A549 (cell line): ENCODE data around the gene ETS2. TPM values are rescaled to one million over a fixed set of nuclear protein-coding genes. Genes with fewer than 3 reads are reported as not detected.

Source experiments
- ATAC-seq, 2 experiments: fragments of 200-7000 bp in 1 of 2; fragments of >200 bp in 1 of 2; cut with Nextera tagmentation in 1 of 2; cut with Tn5 transposase in 1 of 2; 3 replicates each; pipeline versions ENCODE4 v1.8.0 to v1.9.1; 2018 to 2020; ENCODE audit warnings: mild to moderate bottlenecking in 1 of 2, moderate library complexity in 1 of 2
- CTCF ChIA-PET: fragments of 300-600 bp; sonication (Branson Sonifier 250); formaldehyde crosslinking; extraction: SDS; loops from one replicate; lab custom pipeline; 2021; ENCODE audit warnings: antibody characterized with exemption, inconsistent platforms; lab: Yijun Ruan, JAX
- POLR2A ChIA-PET: fragments of 350-600 bp; formaldehyde crosslinking; extraction: SDS; loops from one replicate; lab custom pipeline; 2021; ENCODE audit warnings: antibody characterized with exemption, inconsistent platforms; lab: Yijun Ruan, JAX
- DNase-seq, 2 experiments: peaks; one replicate each; pipeline versions ENCODE4 v3.0.0 to v3.0.0-alpha.2; 2011 to 2016; ENCODE audit warnings: low read depth in 1 of 2, low spot score in 1 of 2
- FAIRE-seq: peaks from 2 replicates; lab custom pipeline; 2011; peaks lifted over from hg19 to GRCh38; lab: Jason Lieb, UNC
- H3K27ac ChIP-seq, 2 experiments: fragments of >200 bp; sonication (Bioruptor Twin); formaldehyde crosslinking; 3 replicates each; pipeline ENCODE4 v1.5.1; 2016 to 2017
- H3K4me1 ChIP-seq: fragments of >200 bp; sonication (Bioruptor Twin); formaldehyde crosslinking; 3 replicates; pipeline ENCODE4 v1.6.1; 2016
- H3K4me2 ChIP-seq: fragments of >200 bp; sonication (Bioruptor Twin); formaldehyde crosslinking; 3 replicates; pipeline ENCODE4 v1.6.1; 2016
- H3K4me3 ChIP-seq: fragments of >200 bp; sonication (Bioruptor Twin); formaldehyde crosslinking; 3 replicates; pipeline ENCODE4 v1.5.1; 2016
- H3K9me3 ChIP-seq: fragments of >200 bp; sonication (Bioruptor Twin); formaldehyde crosslinking; 3 replicates; pipeline ENCODE4 v1.6.1; 2016
- CBX2 ChIP-seq: fragments of 200-600 bp; sonication (generic); IDR thresholded peaks from 2 replicates; pipeline ENCODE4 v1.6.1; 2016; ENCODE audit warnings: low read depth, mild to moderate bottlenecking, borderline replicate concordance
- EHMT2 ChIP-seq: fragments of 200-600 bp; sonication (generic); IDR thresholded peaks from 2 replicates; pipeline ENCODE4 v1.6.1; 2016; ENCODE audit warnings: antibody characterized with exemption, low read depth, mild to moderate bottlenecking, moderate library complexity
- ELK1 ChIP-seq: fragments of 150-350 bp; IDR thresholded peaks from 2 replicates; pipeline ENCODE4 v1.6.1; 2014; ENCODE audit warnings: low read depth, mild to moderate bottlenecking, low read length
- EP300 ChIP-seq, 2 experiments: fragments of >200 bp; sonication (Bioruptor Twin); formaldehyde crosslinking; IDR thresholded peaks; 2 replicates in 1 of 2; 3 replicates in 1 of 2; pipeline ENCODE4 v1.6.1; 2016 to 2017
- FOSB ChIP-seq: fragments of 250-450 bp; sonication (Bioruptor Pico); IDR thresholded peaks from 2 replicates; pipeline ENCODE4 v1.5.0; 2020; ENCODE audit warnings: mild to moderate bottlenecking, moderate library complexity
- FOXS1 ChIP-seq: fragments of 250-450 bp; sonication (Bioruptor Pico); IDR thresholded peaks from 2 replicates; pipeline ENCODE4 v1.5.0; 2020; ENCODE audit warnings: mild to moderate bottlenecking, moderate library complexity
- HOXA7 ChIP-seq: fragments of 250-450 bp; sonication (Bioruptor Pico); IDR thresholded peaks from 2 replicates; pipeline ENCODE4 v1.5.0; 2020; ENCODE audit warnings: mild to moderate bottlenecking, moderate library complexity
- HOXB13 ChIP-seq: fragments of 250-450 bp; sonication (Bioruptor Pico); IDR thresholded peaks from 2 replicates; pipeline ENCODE4 v1.5.0; 2020; ENCODE audit warnings: low read depth, mild to moderate bottlenecking, moderate library complexity
- HOXB5 ChIP-seq: fragments of 250-450 bp; sonication (Bioruptor Pico); IDR thresholded peaks from 2 replicates; pipeline ENCODE4 v1.5.0; 2020; ENCODE audit warnings: mild to moderate bottlenecking, moderate library complexity
- JUN ChIP-seq, 2 experiments: fragments of >200 bp; sonication (Bioruptor Twin); formaldehyde crosslinking; IDR thresholded peaks; 2 replicates in 1 of 2; 3 replicates in 1 of 2; pipeline ENCODE4 v1.6.1; 2016 to 2017
- JUNB ChIP-seq: fragments of >200 bp; sonication (Bioruptor Twin); formaldehyde crosslinking; IDR thresholded peaks from 2 replicates; pipeline ENCODE4 v1.6.1; 2016
- KDM1A ChIP-seq: fragments of 200-600 bp; sonication (generic); IDR thresholded peaks from 2 replicates; pipeline ENCODE4 v1.6.1; 2016; ENCODE audit warnings: low read depth, mild to moderate bottlenecking
- KDM5A ChIP-seq: fragments of 200-600 bp; sonication (generic); IDR thresholded peaks from 2 replicates; pipeline ENCODE4 v1.6.1; 2016; ENCODE audit warnings: antibody characterized with exemption, mild to moderate bottlenecking
- MAZ ChIP-seq: fragments of 150-350 bp; IDR thresholded peaks from 2 replicates; pipeline ENCODE4 v1.6.1; 2014; ENCODE audit warnings: antibody characterized with exemption, low read depth, low read length, borderline replicate concordance
- NFE2L2 ChIP-seq: fragments of 150-350 bp; conservative IDR thresholded peaks from 2 replicates; pipeline ENCODE4 v1.6.1; 2014; ENCODE audit warnings: low read length
- NPAS2 ChIP-seq: fragments of 250-450 bp; sonication (Bioruptor Pico); IDR thresholded peaks from 2 replicates; pipeline ENCODE4 v1.8.0; 2022; ENCODE audit warnings: mild to moderate bottlenecking, moderate library complexity, borderline replicate concordance
- NR3C1 ChIP-seq: fragments of >200 bp; sonication (Bioruptor Twin); formaldehyde crosslinking; IDR thresholded peaks from 3 replicates; pipeline ENCODE4 v1.6.1; 2017
- POLR2AphosphoS2 ChIP-seq: conservative IDR thresholded peaks from 2 replicates; pipeline ENCODE4 v1.6.1; 2012; ENCODE audit warnings: low read length, improper control_type of control experiment, inconsistent platforms
- RARB ChIP-seq: fragments of 250-450 bp; sonication (Bioruptor Pico); IDR thresholded peaks from 2 replicates; pipeline ENCODE4 v1.8.0; 2021; ENCODE audit warnings: mild to moderate bottlenecking, moderate library complexity
- RCOR1 ChIP-seq: fragments of 150-350 bp; IDR thresholded peaks from 2 replicates; pipeline ENCODE4 v1.6.1; 2014; ENCODE audit warnings: antibody characterized with exemption, low read length, low read depth
- SREBF2 ChIP-seq: fragments of 450-650 bp; IDR thresholded peaks from 2 replicates; pipeline ENCODE4 v1.6.1; 2014; ENCODE audit warnings: mild to moderate bottlenecking, moderate library complexity
- TFCP2L1 ChIP-seq: fragments of 250-450 bp; sonication (Bioruptor Pico); IDR thresholded peaks from 2 replicates; pipeline ENCODE4 v1.5.0; 2021; ENCODE audit warnings: mild to moderate bottlenecking
- TP53 ChIP-seq: fragments of 250-450 bp; sonication (Bioruptor Pico); IDR thresholded peaks from 2 replicates; pipeline ENCODE4 v1.5.0; 2021; ENCODE audit warnings: mild to moderate bottlenecking, moderate library complexity
- ZSCAN20 ChIP-seq: fragments of 250-450 bp; sonication (Bioruptor Pico); IDR thresholded peaks from 2 replicates; pipeline ENCODE4 v1.8.0; 2022; ENCODE audit warnings: mild to moderate bottlenecking, moderate library complexity
- WGBS: methylation state at CpG from one replicate; pipeline ENCODE4 v1.1.6; 2017; ENCODE audit errors: missing lambda C conversion rate; 5-methylcytosine and 5-hydroxymethylcytosine counted together
- polyA plus RNA-seq, 4 experiments: library from polyadenylated mRNA; depleted of rRNA in 3 of 4; stranded (reverse); fragments of >200 nt; fragmentation: RNase III in 1 of 4; extraction: RNeasy Plus Mini Kit Qiagen cat#74134 plus additional on column Dnase treatment in 1 of 4; gene quantifications; 2 replicates in 3 of 4; 3 replicates in 1 of 4; pipeline ENCODE4 v1.2.3, GENCODE V29; 2011 to 2017
- TF ChIP-seq, protein P1 (sequence below): fragments of 200-600 bp; sonication (generic); IDR thresholded peaks from 2 replicates; pipeline ENCODE4 v1.6.1; 2016; ENCODE audit warnings: antibody characterized with exemption, mild to moderate bottlenecking, moderate library complexity
- TF ChIP-seq, protein P2 (sequence below): IDR thresholded peaks from 2 replicates; pipeline ENCODE4 v1.6.1; 2012; ENCODE audit warnings: low read depth, borderline replicate concordance
- TF ChIP-seq, protein P3 (sequence below): fragments of >200 bp; sonication (Bioruptor Twin); formaldehyde crosslinking; IDR thresholded peaks from 2 replicates; pipeline ENCODE4 v1.6.1; 2016
- TF ChIP-seq, protein P4 (sequence below): IDR thresholded peaks from 2 replicates; pipeline ENCODE4 v1.6.1; 2012
- TF ChIP-seq, protein P5 (sequence below): IDR thresholded peaks from 2 replicates; pipeline ENCODE4 v1.6.1; 2012

The ETS2 gene
- polyA plus RNA-seq, 2 of the 4 experiments (the other 2 are of a cell fraction) = 41.6 to 45.5 TPM

- WGBS = 89% methylated on average over 19 of the region's 19 CpGs
- no peak for ATAC-seq
- CTCF ChIA-PET = no interaction called here
Observed at GRCh38 chr21:38824124-38824822, 18.5 kb downstream of the ETS2 start.

GRCh38 chr21:38825269-38825668 lies 19.5 kb downstream of the ETS2 start:
- Histone ChIP-seq H3K4me3 (no peak overlapping the region), H3K9me3 (peaks cover 5% of the 10 kb centered on the region; the same call in 1 of the 3 replicates), H3K27ac (no peak overlapping the region), H3K4me2 (no peak overlapping the region), H3K4me1 (peaks cover 7% of the 10 kb centered on the region; the same call in 2 of the 3 replicates)
- WGBS = 96% methylated on average over 4 of the region's 4 CpGs
- FAIRE-seq (no peak), ATAC-seq (peak in 1 of 2 experiments; percentile 40; a peak in 3 of 6 replicates), DNase-seq (peak in 1 of 2 experiments; percentile 36)
- ChIA-PET POLR2A (interaction anchor here (1.0 kb wide), 1 partner anchor 14 kb away, joined by 3 read pairs; no protein-coding TSS in a partner anchor), CTCF (interaction anchor here (0.6 kb wide), 1 partner anchor 340 kb away, joined by 4 read pairs; no protein-coding TSS in a partner anchor)
- TF ChIP-seq RARB (CRISPR knock-in tag) = no peak
- TF ChIP-seq HOXB13 (CRISPR knock-in tag) = no peak
- TF ChIP-seq, protein P1, sequence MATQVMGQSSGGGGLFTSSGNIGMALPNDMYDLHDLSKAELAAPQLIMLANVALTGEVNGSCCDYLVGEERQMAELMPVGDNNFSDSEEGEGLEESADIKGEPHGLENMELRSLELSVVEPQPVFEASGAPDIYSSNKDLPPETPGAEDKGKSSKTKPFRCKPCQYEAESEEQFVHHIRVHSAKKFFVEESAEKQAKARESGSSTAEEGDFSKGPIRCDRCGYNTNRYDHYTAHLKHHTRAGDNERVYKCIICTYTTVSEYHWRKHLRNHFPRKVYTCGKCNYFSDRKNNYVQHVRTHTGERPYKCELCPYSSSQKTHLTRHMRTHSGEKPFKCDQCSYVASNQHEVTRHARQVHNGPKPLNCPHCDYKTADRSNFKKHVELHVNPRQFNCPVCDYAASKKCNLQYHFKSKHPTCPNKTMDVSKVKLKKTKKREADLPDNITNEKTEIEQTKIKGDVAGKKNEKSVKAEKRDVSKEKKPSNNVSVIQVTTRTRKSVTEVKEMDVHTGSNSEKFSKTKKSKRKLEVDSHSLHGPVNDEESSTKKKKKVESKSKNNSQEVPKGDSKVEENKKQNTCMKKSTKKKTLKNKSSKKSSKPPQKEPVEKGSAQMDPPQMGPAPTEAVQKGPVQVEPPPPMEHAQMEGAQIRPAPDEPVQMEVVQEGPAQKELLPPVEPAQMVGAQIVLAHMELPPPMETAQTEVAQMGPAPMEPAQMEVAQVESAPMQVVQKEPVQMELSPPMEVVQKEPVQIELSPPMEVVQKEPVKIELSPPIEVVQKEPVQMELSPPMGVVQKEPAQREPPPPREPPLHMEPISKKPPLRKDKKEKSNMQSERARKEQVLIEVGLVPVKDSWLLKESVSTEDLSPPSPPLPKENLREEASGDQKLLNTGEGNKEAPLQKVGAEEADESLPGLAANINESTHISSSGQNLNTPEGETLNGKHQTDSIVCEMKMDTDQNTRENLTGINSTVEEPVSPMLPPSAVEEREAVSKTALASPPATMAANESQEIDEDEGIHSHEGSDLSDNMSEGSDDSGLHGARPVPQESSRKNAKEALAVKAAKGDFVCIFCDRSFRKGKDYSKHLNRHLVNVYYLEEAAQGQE = no peak
- no peak for TF ChIP-seq ELK1
- peak; percentile 94 for TF ChIP-seq POLR2AphosphoS2
- no peak for TF ChIP-seq EHMT2
- TF ChIP-seq CBX2 = no peak
- peak; percentile 88 for TF ChIP-seq HOXA7 (CRISPR knock-in tag)
- TF ChIP-seq TFCP2L1 = peak; percentile 71; the same call in 1 of the 2 replicates
- no peak for TF ChIP-seq NR3C1
- TF ChIP-seq JUNB = no peak
- no peak for TF ChIP-seq TP53 (CRISPR knock-in tag)
- peak; percentile 88 for TF ChIP-seq FOSB (CRISPR knock-in tag)
- TF ChIP-seq JUN (IDR thresholded peaks at IDR 0.05) = no peak
- TF ChIP-seq MAZ = no peak
- TF ChIP-seq, protein P2, sequence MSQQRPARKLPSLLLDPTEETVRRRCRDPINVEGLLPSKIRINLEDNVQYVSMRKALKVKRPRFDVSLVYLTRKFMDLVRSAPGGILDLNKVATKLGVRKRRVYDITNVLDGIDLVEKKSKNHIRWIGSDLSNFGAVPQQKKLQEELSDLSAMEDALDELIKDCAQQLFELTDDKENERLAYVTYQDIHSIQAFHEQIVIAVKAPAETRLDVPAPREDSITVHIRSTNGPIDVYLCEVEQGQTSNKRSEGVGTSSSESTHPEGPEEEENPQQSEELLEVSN = no peak
- TF ChIP-seq HOXB5 (CRISPR knock-in tag) = no peak

More at GRCh38 chr21:38824124-38824822, 18.5 kb downstream of the ETS2 start:
- TF ChIP-seq KDM5A (no peak), ZSCAN20 (CRISPR knock-in tag) (no peak), HOXB13 (CRISPR knock-in tag) (no peak), NPAS2 (CRISPR knock-in tag) (no peak), SREBF2 (no peak), RARB (CRISPR knock-in tag) (no peak), KDM1A (no peak), EP300 (IDR thresholded peaks at IDR 0.05) (no peak), FOXS1 (CRISPR knock-in tag) (no peak), NFE2L2 (no peak), RCOR1 (no peak)
- TF ChIP-seq, protein P3, sequence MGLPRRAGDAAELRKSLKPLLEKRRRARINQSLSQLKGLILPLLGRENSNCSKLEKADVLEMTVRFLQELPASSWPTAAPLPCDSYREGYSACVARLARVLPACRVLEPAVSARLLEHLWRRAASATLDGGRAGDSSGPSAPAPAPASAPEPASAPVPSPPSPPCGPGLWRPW = no peak
- TF ChIP-seq, protein P4, sequence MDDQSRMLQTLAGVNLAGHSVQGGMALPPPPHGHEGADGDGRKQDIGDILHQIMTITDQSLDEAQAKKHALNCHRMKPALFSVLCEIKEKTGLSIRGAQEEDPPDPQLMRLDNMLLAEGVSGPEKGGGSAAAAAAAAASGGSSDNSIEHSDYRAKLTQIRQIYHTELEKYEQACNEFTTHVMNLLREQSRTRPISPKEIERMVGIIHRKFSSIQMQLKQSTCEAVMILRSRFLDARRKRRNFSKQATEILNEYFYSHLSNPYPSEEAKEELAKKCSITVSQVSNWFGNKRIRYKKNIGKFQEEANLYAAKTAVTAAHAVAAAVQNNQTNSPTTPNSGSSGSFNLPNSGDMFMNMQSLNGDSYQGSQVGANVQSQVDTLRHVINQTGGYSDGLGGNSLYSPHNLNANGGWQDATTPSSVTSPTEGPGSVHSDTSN = no peak
- TF ChIP-seq, protein P5, sequence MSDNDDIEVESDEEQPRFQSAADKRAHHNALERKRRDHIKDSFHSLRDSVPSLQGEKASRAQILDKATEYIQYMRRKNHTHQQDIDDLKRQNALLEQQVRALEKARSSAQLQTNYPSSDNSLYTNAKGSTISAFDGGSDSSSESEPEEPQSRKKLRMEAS = no peak
- Histone ChIP-seq H3K27ac (no peak overlapping the region), H3K4me2 (no peak overlapping the region), H3K9me3 (peaks cover 5% of the 10 kb centered on the region; the same call in 1 of the 3 replicates), H3K4me3 (no peak overlapping the region), H3K4me1 (peaks cover 17% of the 10 kb centered on the region)
- POLR2A ChIA-PET = no interaction called here
- no peak for FAIRE-seq
- DNase-seq = no peak
